ENCODE results near the gene SPRYD3. TPM values are rescaled to one million over a fixed set of nuclear protein-coding genes. Genes with fewer than 3 reads are reported as not detected.
A peak's percentile ranks its signal among the peaks of the same experiment; 100 is the strongest.
"Not testable (repeated sequence)": the region's sequence is repeated elsewhere in the genome, so short reads cannot be mapped to it uniquely, and the experiment has no call there.

Gene SPRYD3
- total and polyA plus RNA-seq, 10 donors: 10.8 to 44.5 (median 34.4) TPM

GRCh38 chr12:53034459-53034858 is 44.7 kb downstream of the SPRYD3 start:
- H3K27ac ChIP-seq: peak overlapping the region in 6 of 8 donors; percentile 15 to 50 (median 32)
- H3K4me1 ChIP-seq: peaks cover 9 to 36% (median 21%) of the 10 kb centered on the region in 6 donors
- TF ChIP-seq CTCF (IDR thresholded peaks at IDR 0.05 in 8 of 11, conservative IDR thresholded peaks at IDR 0.05 in 3 of 11): no peak
- TF ChIP-seq POLR2A (IDR thresholded peaks at IDR 0.05): no peak
- TF ChIP-seq POLR2AphosphoS5 (IDR thresholded peaks at IDR 0.05): no peak
- 37 to 74% (median 41%) methylated on average over 8 of the region's 8 CpGs for WGBS, 5 donors
- H3K9me3 ChIP-seq: no peaks in the 10 kb centered on the region
- no peak for DNase-seq
- intact Hi-C loops (cut with DNase I; ENCODE audit: low total_unique reads): no loop called here
- H3K4me3 ChIP-seq: no peak overlapping the region
- no peaks in the 10 kb centered on the region for H3K27me3 ChIP-seq (replicated peaks in 1 of 7)
- peaks cover 9 to 100% (median 94%) of the 10 kb centered on the region in 6 donors for H3K36me3 ChIP-seq

GRCh38 chr12:53033832-53034231 is 45.4 kb downstream of the SPRYD3 start:
- peak in 1 of 3 donors; percentile 28 for TF ChIP-seq POLR2AphosphoS5 (IDR thresholded peaks at IDR 0.05)
- H3K4me3 ChIP-seq; DNase-seq; intact Hi-C loops (cut with DNase I; ENCODE audit: low total_unique reads); H3K27me3 ChIP-seq (replicated peaks in 1 of 7); H3K9me3 ChIP-seq: not testable (repeated sequence)
- Histone ChIP-seq H3K36me3 (peaks cover 10 to 100% (median 95%) of the 10 kb centered on the region in 6 donors), H3K4me1 (peaks cover 9 to 30% (median 15%) of the 10 kb centered on the region in 6 donors), H3K27ac (peak overlapping the region in 6 of 8 donors; percentile 15 to 50 (median 32))
- WGBS, 5 donors: 60 to 91% (median 66%) methylated on average over 10 of the region's 10 CpGs

- intact Hi-C loops (cut with DNase I; ENCODE audit: low total_unique reads): no loop called here
- DNase-seq: no peak
- Histone ChIP-seq H3K4me1 (peaks cover 0 to 15% (median 4%) of the 10 kb centered on the region in 6 donors), H3K36me3 (peaks cover 14 to 100% (median 95%) of the 10 kb centered on the region in 6 donors), H3K27ac (no peak overlapping the region), H3K27me3 (replicated peaks in 1 of 7) (no peaks in the 10 kb centered on the region), H3K4me3 (no peak overlapping the region), H3K9me3 (no peaks in the 10 kb centered on the region)
- 94 to 98% (median 96%) methylated on average over 3 of the region's 3 CpGs for WGBS, 5 donors
- TF ChIP-seq POLR2A (IDR thresholded peaks at IDR 0.05) (no peak), POLR2AphosphoS5 (IDR thresholded peaks at IDR 0.05) (no peak)
These were observed 47.6 kb downstream of the SPRYD3 start for GRCh38 chr12:53031616-53032015.

GRCh38 chr12:53027014-53027413 is 52.2 kb downstream of the SPRYD3 start:
- H3K9me3 ChIP-seq; H3K4me1 ChIP-seq; H3K4me3 ChIP-seq; H3K27me3 ChIP-seq (replicated peaks in 1 of 7); intact Hi-C loops (cut with DNase I; ENCODE audit: low total_unique reads); H3K27ac ChIP-seq; DNase-seq: not testable (repeated sequence)
- 82 to 91% (median 89%) methylated on average over 6 to 13 of the region's 13 CpGs for WGBS, 5 donors
- H3K36me3 ChIP-seq: peaks cover 9 to 100% (median 96%) of the 10 kb centered on the region in 6 donors

GRCh38 chr12:53025250-53025649 is 53.9 kb downstream of the SPRYD3 start:
- Histone ChIP-seq H3K9me3 (no peaks in the 10 kb centered on the region), H3K4me3 (no peak overlapping the region), H3K27me3 (replicated peaks in 1 of 7) (no peaks in the 10 kb centered on the region), H3K4me1 (no peaks in the 10 kb centered on the region), H3K27ac (no peak overlapping the region), H3K36me3 (peaks cover 12 to 100% (median 96%) of the 10 kb centered on the region in 6 donors)
- no peak for DNase-seq
- intact Hi-C loops (cut with DNase I; ENCODE audit: low total_unique reads): no loop called here
- WGBS, 5 donors: 85 to 91% (median 89%) methylated on average over 3 of the region's 3 CpGs
- TF ChIP-seq POLR2AphosphoS5 (IDR thresholded peaks at IDR 0.05): no peak
- no peak for TF ChIP-seq CTCF (IDR thresholded peaks at IDR 0.05 in 8 of 11, conservative IDR thresholded peaks at IDR 0.05 in 3 of 11)
- TF ChIP-seq POLR2A (IDR thresholded peaks at IDR 0.05): no peak
